ENCODE measurements around the gene LRCH1. TPM values are rescaled to one million over a fixed set of nuclear protein-coding genes. Genes with fewer than 3 reads are reported as not detected.
"Not testable (repeated sequence)": the region's sequence is repeated elsewhere in the genome, so short reads cannot be mapped to it uniquely, and the experiment has no call there.

Gene LRCH1
- polyA plus RNA-seq, 3 donors = 30.4 to 37.4 (median 34.1) TPM

GRCh38 chr13:46751811-46752635 lies 199.1 kb downstream of the LRCH1 start:
- DNase-seq (ENCODE audit: extremely low read depth in 1 of 11, low read depth in 9 of 11, low spot score in 4 of 11) = no peak

- no peak for DNase-seq (ENCODE audit: extremely low read depth in 1 of 11, low read depth in 9 of 11, low spot score in 4 of 11)
Measured at GRCh38 chr13:46753137-46753536, 200.2 kb downstream of the LRCH1 start.

DNA sequence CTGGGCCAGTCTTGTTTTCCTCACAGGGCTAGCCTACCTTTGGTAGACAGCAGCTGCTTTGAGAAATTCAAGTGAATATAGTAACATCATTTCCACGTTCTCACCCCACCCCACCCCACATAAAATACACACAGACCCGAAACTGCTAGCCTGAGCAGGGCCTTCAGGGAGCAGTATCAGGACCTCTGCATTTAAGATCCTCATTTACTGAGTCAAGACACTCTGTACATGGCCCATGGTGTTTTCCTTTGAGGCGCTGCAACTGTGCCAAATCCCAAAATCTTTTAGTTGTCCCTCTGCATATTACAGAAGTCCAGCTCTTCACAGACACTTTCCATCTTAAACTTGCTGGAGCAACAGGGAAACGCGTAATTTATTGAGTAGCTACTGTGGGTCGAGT lies 200.9 kb downstream of the LRCH1 start:
- no peak for DNase-seq (ENCODE audit: extremely low read depth in 1 of 11, low read depth in 9 of 11, low spot score in 4 of 11)

GRCh38 chr13:46754812-46755211 lies 201.8 kb downstream of the LRCH1 start:
- no peak for DNase-seq (ENCODE audit: extremely low read depth in 1 of 11, low read depth in 9 of 11, low spot score in 4 of 11)

DNA sequence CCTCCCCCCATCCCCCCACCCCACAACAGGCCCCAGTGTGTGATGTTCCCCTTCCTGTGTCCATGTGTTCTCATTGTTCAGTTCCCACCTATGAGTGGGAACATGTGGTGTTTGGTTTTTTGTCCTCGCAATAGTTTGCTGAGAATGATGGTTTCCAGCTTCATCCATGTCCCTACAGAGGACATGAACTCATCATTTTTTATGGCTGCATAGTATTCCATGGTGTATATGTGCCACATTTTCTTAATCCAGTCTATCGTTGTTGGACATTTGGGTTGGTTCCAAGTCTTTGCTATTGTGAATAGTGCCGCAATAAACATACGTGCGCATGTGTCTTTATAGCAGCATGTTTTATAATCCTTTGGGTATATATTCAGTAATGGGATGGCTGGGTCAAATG lies 202.5 kb downstream of the LRCH1 start:
- DNase-seq (ENCODE audit: extremely low read depth in 1 of 11, low read depth in 9 of 11, low spot score in 4 of 11) = not testable (repeated sequence)

GRCh38 chr13:46756977-46757376 lies 204.0 kb downstream of the LRCH1 start:
- DNase-seq (ENCODE audit: extremely low read depth in 1 of 11, low read depth in 9 of 11, low spot score in 4 of 11) = no peak

DNA sequence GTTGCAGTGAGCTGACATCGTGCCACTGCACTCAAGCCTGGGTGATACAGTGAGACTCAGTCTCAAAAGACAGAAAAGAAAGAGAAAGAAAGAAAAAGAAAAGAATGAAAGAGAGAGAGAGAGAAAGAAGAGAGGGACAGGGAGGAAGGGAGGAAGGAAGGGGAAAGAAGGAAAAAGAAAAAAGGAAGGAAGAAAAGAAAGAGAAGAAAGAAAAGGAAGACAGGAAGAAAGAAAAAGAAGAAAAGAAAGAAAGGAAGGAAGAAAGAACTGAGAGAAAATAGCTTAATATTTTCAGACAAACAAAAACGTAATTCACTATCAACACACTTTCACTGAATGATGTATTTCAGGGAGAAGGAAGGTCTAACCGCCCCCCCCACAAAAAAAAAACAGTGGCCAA lies 204.7 kb downstream of the LRCH1 start:
- no peak for DNase-seq (ENCODE audit: extremely low read depth in 1 of 11, low read depth in 9 of 11, low spot score in 4 of 11)

DNA sequence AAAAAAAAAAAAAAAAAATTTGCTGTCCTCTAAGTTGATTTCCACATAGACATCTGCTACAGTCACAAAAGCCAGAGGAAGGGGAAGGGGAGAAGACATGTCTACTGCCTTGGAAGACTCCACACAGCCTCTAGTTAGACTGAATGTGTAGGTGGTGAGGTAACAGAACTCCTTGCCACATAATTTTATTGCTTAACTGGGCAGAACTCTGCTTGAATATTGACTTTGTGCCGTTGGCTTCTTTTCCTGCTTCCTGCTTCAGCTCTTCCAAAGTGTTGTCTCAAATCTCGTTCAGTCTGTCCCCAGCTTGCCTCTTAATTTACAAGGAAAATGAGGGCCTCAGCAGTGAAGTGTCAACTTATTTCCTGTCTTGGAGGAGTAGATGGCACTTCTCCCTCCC lies 206.9 kb downstream of the LRCH1 start:
- DNase-seq (ENCODE audit: extremely low read depth in 1 of 11, low read depth in 9 of 11, low spot score in 4 of 11) = no peak

GRCh38 chr13:46761174-46761573 lies 208.2 kb downstream of the LRCH1 start:
- no peak for DNase-seq (ENCODE audit: extremely low read depth in 1 of 11, low read depth in 9 of 11, low spot score in 4 of 11)

GRCh38 chr13:46761866-46762265 lies 208.9 kb downstream of the LRCH1 start:
- no peak for DNase-seq (ENCODE audit: extremely low read depth in 1 of 11, low read depth in 9 of 11, low spot score in 4 of 11)

- not testable (repeated sequence) for DNase-seq (ENCODE audit: extremely low read depth in 1 of 11, low read depth in 9 of 11, low spot score in 4 of 11)
Measured at GRCh38 chr13:46769925-46770324, 217.0 kb downstream of the LRCH1 start.

- DNase-seq (ENCODE audit: extremely low read depth in 1 of 11, low read depth in 9 of 11, low spot score in 4 of 11) = no peak
Measured at GRCh38 chr13:46771693-46772092, 218.7 kb downstream of the LRCH1 start.

DNA sequence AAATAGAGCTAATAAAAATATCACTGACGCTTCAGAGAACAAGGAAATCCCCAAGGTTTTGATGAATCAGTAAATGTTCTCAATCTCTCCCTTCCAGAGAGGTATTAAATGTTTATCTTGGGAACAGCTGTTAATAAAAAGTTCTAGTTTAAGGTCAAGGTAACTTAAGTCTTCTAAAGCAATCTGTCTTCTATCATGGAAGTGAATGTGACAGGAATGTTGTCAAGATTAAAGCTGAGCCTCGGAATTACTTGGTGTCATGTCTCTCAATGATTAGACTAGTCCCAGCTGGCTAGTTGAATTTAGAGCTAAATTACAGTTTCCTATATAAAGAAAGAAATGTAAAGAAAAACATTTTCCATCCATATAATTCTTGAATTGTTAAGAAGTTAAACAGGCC lies 220.6 kb downstream of the LRCH1 start:
- DNase-seq (ENCODE audit: extremely low read depth in 1 of 11, low read depth in 9 of 11, low spot score in 4 of 11) = no peak

GRCh38 chr13:46775385-46776107 lies 222.6 kb downstream of the LRCH1 start:
- DNase-seq (ENCODE audit: extremely low read depth in 1 of 11, low read depth in 9 of 11, low spot score in 4 of 11) = no peak

GRCh38 chr13:46778095-46778494 lies 225.1 kb downstream of the LRCH1 start:
- DNase-seq (ENCODE audit: extremely low read depth in 1 of 11, low read depth in 9 of 11, low spot score in 4 of 11) = no peak

DNA sequence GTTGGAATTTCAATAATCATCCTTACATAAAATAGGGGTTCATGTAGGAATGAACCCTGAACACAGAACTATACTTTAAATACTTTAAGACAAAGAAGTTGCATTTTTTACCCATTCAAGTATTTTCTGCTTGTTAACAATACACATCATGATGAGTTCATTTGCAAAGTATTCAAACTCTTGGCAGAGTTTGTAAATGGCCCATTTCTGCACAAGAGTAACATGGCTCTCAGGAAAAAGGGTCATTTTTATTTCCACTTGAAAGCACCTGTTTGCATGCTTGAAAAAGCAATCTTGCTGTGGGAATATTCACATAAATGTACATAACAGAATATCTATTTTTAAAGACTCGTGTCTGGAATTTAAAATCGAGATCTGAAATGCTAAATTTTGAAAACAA lies 225.9 kb downstream of the LRCH1 start:
- no peak for DNase-seq (ENCODE audit: extremely low read depth in 1 of 11, low read depth in 9 of 11, low spot score in 4 of 11)

DNA sequence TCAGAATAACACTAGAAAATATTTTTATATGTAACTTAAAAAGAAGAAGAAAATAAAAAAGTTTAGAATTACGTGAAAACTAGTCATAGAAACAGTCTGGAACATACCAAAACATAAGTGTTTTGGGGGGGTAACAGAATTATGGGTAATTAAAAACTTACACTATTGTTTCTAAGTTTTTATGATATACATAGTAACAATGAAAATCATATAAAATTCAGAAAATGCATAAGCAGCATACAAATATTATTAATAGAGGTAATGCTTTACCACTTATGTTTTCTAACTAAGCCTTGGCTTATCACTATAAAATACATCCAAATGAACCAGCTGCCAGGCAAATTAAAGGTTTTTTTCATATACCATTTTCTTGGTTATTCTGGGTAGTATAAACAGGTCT lies 229.1 kb downstream of the LRCH1 start:
- no peak for DNase-seq (ENCODE audit: extremely low read depth in 1 of 11, low read depth in 9 of 11, low spot score in 4 of 11)

DNA sequence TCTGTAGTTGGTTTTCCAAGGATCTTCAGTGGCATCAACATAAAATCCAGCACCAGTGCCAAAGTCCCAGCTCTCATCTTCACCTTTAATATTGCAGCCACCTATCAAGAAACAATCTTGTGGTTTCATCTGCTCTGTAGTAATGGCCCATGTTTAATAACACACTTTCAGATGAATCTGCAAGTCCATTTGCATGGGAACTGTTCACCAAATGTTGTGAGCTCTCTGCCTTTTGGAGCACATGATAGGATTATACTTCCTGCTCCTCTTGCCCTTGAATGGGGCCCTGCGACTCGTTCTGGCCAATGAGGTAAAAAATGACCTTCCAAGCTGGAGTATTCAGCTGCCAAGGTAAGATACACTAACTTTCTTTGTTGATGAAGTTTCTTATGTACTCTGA lies 229.7 kb downstream of the LRCH1 start:
- DNase-seq (ENCODE audit: extremely low read depth in 1 of 11, low read depth in 9 of 11, low spot score in 4 of 11) = no peak

GRCh38 chr13:46783504-46783903 lies 230.5 kb downstream of the LRCH1 start:
- DNase-seq (ENCODE audit: extremely low read depth in 1 of 11, low read depth in 9 of 11, low spot score in 4 of 11) = no peak

DNA sequence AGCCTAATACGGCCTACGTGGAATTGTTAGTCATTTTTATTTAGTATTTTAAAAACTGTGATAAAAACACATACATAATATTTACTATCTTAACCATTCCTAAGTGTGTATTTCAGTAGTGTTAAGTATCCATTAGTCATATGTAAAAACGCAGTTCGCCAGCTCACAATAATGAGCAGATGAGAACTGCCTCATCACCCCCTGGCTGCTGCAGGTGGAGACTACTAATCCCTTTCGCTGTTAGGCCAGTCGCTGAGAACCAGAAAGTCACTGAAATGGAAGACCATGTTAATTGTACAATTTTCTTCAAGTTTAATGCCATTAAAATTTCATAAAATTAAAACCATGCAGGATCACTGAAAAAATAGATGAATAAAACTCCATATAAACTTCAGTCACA lies 242.4 kb downstream of the LRCH1 start:
- no peak for DNase-seq (ENCODE audit: extremely low read depth in 1 of 11, low read depth in 9 of 11, low spot score in 4 of 11)

DNA sequence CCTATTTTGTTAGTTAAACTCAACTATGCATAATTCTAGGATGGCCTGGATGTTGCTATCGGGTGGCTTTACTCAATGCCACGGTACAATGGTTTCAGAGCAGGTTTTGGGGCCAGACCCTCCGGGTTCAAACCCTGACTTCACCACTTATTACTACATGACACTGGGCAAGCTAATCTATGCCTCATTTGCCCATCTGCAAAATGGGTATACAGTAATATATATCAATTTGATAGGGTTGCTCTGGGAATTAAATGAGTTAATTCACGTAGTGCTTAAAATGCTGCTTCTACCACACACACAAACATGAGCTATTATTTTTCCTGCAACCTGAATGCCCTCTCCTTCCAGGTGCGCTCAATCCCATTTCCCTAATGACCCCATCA lies 243.2 kb downstream of the LRCH1 start:
- DNase-seq (ENCODE audit: extremely low read depth in 1 of 11, low read depth in 9 of 11, low spot score in 4 of 11) = no peak
